Thyroid gland (tissue), 4 donors: ENCODE results near the gene IFT81. TPM values are rescaled to one million over a fixed set of nuclear protein-coding genes. Genes with fewer than 3 reads are reported as not detected.

Experiments
- DNase-seq, 2 donors: peaks; one replicate each; pipeline ENCODE4 v3.0.0-alpha.2; 2019
- H3K27ac ChIP-seq, 3 donors: fragments of 200-600 bp; sonication (generic); 1 replicate in 2 of 3; 2 replicates in 1 of 3; pipeline ENCODE4 v1.5.1; 2016 to 2019; ENCODE audit warnings: mild to moderate bottlenecking in 1 of 3, moderate library complexity in 1 of 3
- H3K27me3 ChIP-seq: fragments of 200-600 bp; sonication (generic); one replicate; pipeline ENCODE4 v1.5.1; 2019
- H3K36me3 ChIP-seq, 2 donors: fragments of 200-600 bp; sonication (generic); one replicate each; pipeline ENCODE4 v1.5.1; 2016 to 2019
- H3K4me1 ChIP-seq, 2 donors: fragments of 200-600 bp; sonication (generic); one replicate each; pipeline ENCODE4 v1.5.1; 2017 to 2019
- H3K4me3 ChIP-seq, 3 donors: fragments of 200-600 bp; sonication (generic); replicated peaks in 1 of 3; 1 replicate in 2 of 3; 2 replicates in 1 of 3; pipeline ENCODE4 v1.5.1; 2016; ENCODE audit warnings: mild to moderate bottlenecking in 1 of 3
- H3K9me3 ChIP-seq: fragments of 200-600 bp; sonication (generic); one replicate; pipeline ENCODE4 v1.5.1; 2017
- POLR2A ChIP-seq, 2 donors: fragments of 450-650 bp; IDR thresholded peaks; one replicate each; pipeline ENCODE4 v1.6.1; 2017; ENCODE audit warnings: antibody characterized with exemption in 2 of 2, mild to moderate bottlenecking in 2 of 2, moderate library complexity in 1 of 2
- WGBS, 2 donors: methylation state at CpG; one replicate each; pipeline ENCODE4 v1.1.5; 2017; 5-methylcytosine and 5-hydroxymethylcytosine counted together
- intact Hi-C: fragments of 100-400 bp; cut with DNase I; formaldehyde crosslinking; loops from one replicate; pipeline ENCODE4 v1.15.1; 2023
- total RNA-seq, 4 donors: library from RNA; depleted of rRNA; stranded (reverse); fragments of >200 nt; gene quantifications; one replicate each; pipeline ENCODE4 v1.2.3, GENCODE V29; 2016
- TF ChIP-seq, protein P1 (sequence below), 6 experiments: fragments of 200-600 bp in 3 of 6; fragments of 450-650 bp in 3 of 6; sonication (generic) in 3 of 6; IDR thresholded peaks; one replicate each; pipeline ENCODE4 v1.5.1; 2016 to 2019; ENCODE audit warnings: antibody characterized with exemption in 6 of 6, mild to moderate bottlenecking in 2 of 6, inconsistent platforms in 1 of 6, moderate library complexity in 1 of 6

The IFT81 gene
- total RNA-seq, 4 donors from 2014 or later = 21.6 to 36.0 (median 29.5) TPM

GRCh38 chr12:110176745-110177144, 52.6 kb downstream of the IFT81 start:
- 89 to 91% methylated on average over 1 of the region's 1 CpG for WGBS, 2 donors
- no peak for DNase-seq
- no peaks in the 10 kb centered on the region for H3K9me3 ChIP-seq
- H3K36me3 ChIP-seq = no peaks in the 10 kb centered on the region
- H3K4me1 ChIP-seq = peaks cover 0 to 3% of the 10 kb centered on the region in 2 donors
- TF ChIP-seq POLR2A (IDR thresholded peaks at IDR 0.05) = no peak
- TF ChIP-seq, protein P1, sequence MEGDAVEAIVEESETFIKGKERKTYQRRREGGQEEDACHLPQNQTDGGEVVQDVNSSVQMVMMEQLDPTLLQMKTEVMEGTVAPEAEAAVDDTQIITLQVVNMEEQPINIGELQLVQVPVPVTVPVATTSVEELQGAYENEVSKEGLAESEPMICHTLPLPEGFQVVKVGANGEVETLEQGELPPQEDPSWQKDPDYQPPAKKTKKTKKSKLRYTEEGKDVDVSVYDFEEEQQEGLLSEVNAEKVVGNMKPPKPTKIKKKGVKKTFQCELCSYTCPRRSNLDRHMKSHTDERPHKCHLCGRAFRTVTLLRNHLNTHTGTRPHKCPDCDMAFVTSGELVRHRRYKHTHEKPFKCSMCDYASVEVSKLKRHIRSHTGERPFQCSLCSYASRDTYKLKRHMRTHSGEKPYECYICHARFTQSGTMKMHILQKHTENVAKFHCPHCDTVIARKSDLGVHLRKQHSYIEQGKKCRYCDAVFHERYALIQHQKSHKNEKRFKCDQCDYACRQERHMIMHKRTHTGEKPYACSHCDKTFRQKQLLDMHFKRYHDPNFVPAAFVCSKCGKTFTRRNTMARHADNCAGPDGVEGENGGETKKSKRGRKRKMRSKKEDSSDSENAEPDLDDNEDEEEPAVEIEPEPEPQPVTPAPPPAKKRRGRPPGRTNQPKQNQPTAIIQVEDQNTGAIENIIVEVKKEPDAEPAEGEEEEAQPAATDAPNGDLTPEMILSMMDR (IDR thresholded peaks at IDR 0.05) = no peak
- intact Hi-C loops = no loop called here
- H3K4me3 ChIP-seq = no peak overlapping the region
- H3K27me3 ChIP-seq = no peaks in the 10 kb centered on the region
- H3K27ac ChIP-seq = no peak overlapping the region

- H3K4me3 ChIP-seq = no peak overlapping the region
- WGBS, 2 donors = 95% methylated on average over 3 of the region's 3 CpGs
- H3K27ac ChIP-seq = no peak overlapping the region
- intact Hi-C loops = no loop called here
- H3K9me3 ChIP-seq = no peaks in the 10 kb centered on the region
- no peaks in the 10 kb centered on the region for H3K36me3 ChIP-seq
- TF ChIP-seq POLR2A (IDR thresholded peaks at IDR 0.05) = no peak
- TF ChIP-seq, protein P1 (IDR thresholded peaks at IDR 0.05) = no peak
- DNase-seq = no peak
- H3K27me3 ChIP-seq = no peaks in the 10 kb centered on the region
- H3K4me1 ChIP-seq = no peaks in the 10 kb centered on the region
These were observed 55.1 kb downstream of the IFT81 start for GRCh38 chr12:110179291-110179690.

DNA sequence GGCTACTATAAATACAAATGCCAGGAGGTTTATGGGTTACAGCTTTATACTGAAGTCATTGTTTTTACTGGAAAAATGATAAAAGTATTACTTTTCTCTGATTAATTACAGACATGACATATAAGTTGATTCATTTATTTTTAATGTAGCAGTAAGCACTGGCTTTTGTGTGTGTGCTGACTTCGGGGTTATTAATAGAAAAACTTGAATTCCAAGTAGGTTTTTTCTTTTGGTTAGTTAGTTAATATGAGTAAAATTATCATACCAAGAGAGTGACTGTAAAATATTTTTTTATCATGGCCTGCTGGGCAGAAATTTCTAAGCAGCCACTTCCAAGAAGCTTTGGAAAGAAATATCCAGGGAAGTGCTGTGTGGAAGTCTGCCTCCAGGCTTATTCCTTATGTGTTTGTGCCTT, 56.4 kb downstream of the IFT81 start:
- no peaks in the 10 kb centered on the region for H3K4me1 ChIP-seq
- peak overlapping the region in 1 of 3 donors; percentile 22 for H3K27ac ChIP-seq
- 73 to 80% methylated on average over 1 of the region's 1 CpG for WGBS, 2 donors
- no peak for DNase-seq
- no peaks in the 10 kb centered on the region for H3K9me3 ChIP-seq
- no peaks in the 10 kb centered on the region for H3K27me3 ChIP-seq
- intact Hi-C loops = no loop called here
- no peak overlapping the region for H3K4me3 ChIP-seq
- H3K36me3 ChIP-seq = peaks cover 0 to 1% of the 10 kb centered on the region in 2 donors
- TF ChIP-seq, protein P1 (IDR thresholded peaks at IDR 0.05) = no peak
- TF ChIP-seq POLR2A (IDR thresholded peaks at IDR 0.05) = no peak

DNA sequence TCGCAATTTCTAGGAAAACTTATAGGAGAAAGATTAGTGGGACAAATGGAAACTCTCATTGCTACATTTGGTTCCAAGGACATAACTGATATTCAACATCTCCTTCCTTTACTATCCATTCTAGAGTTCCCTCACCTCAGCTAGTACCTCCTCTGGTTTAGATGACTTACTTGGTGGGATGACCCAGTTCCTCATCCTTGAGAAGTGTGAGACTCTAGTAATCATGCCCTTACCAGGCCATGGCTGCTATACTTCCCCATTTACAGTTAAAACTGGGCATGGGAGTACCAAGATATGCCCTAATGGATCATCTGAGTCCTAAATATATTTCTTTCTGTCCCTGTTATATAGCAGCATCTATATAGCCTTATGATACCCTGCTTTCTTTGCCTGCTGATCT, 58.1 kb downstream of the IFT81 start:
- no peak for DNase-seq
- Histone ChIP-seq H3K4me3 (no peak overlapping the region), H3K9me3 (no peaks in the 10 kb centered on the region), H3K27me3 (no peaks in the 10 kb centered on the region), H3K4me1 (no peaks in the 10 kb centered on the region), H3K27ac (no peak overlapping the region), H3K36me3 (peaks cover 0 to 11% of the 10 kb centered on the region in 2 donors)
- intact Hi-C loops = no loop called here
- 97 to 100% methylated on average over 1 of the region's 1 CpG for WGBS, 2 donors
- TF ChIP-seq, protein P1 (IDR thresholded peaks at IDR 0.05) = no peak

GRCh38 chr12:110183386-110183785, 59.2 kb downstream of the IFT81 start:
- intact Hi-C loops = no loop called here
- no peak overlapping the region for H3K27ac ChIP-seq
- TF ChIP-seq, protein P1 (IDR thresholded peaks at IDR 0.05) = no peak
- no peaks in the 10 kb centered on the region for H3K27me3 ChIP-seq
- 92 to 100% methylated on average over 3 of the region's 3 CpGs for WGBS, 2 donors
- H3K4me3 ChIP-seq = no peak overlapping the region
- peaks cover 0 to 11% of the 10 kb centered on the region in 2 donors for H3K36me3 ChIP-seq
- H3K9me3 ChIP-seq = no peaks in the 10 kb centered on the region
- no peaks in the 10 kb centered on the region for H3K4me1 ChIP-seq
- DNase-seq = no peak
